ENCODE results near the gene RASA3. TPM values are rescaled to one million over a fixed set of nuclear protein-coding genes. Genes with fewer than 3 reads are reported as not detected.

The RASA3 gene
- total RNA-seq, 1 donor from 2014 or later, result 44.8 TPM

GRCh38 chr13:114027826-114028225 lies 104.6 kb downstream of the RASA3 start:
- Mint-ChIP-seq H3K27me3 (ENCODE audit: unreplicated experiment) (no peaks in the 10 kb centered on the region), H3K27ac (ENCODE audit: unreplicated experiment) (peak overlapping the region; percentile 84), H3K36me3 (ENCODE audit: unreplicated experiment) (peaks cover 8% of the 10 kb centered on the region), H3K4me3 (ENCODE audit: unreplicated experiment) (peak overlapping the region; percentile 4), H3K9me3 (ENCODE audit: unreplicated experiment) (no peaks in the 10 kb centered on the region), H3K4me1 (ENCODE audit: unreplicated experiment) (peaks cover 55% of the 10 kb centered on the region)
- TF ChIP-seq, protein P1, sequence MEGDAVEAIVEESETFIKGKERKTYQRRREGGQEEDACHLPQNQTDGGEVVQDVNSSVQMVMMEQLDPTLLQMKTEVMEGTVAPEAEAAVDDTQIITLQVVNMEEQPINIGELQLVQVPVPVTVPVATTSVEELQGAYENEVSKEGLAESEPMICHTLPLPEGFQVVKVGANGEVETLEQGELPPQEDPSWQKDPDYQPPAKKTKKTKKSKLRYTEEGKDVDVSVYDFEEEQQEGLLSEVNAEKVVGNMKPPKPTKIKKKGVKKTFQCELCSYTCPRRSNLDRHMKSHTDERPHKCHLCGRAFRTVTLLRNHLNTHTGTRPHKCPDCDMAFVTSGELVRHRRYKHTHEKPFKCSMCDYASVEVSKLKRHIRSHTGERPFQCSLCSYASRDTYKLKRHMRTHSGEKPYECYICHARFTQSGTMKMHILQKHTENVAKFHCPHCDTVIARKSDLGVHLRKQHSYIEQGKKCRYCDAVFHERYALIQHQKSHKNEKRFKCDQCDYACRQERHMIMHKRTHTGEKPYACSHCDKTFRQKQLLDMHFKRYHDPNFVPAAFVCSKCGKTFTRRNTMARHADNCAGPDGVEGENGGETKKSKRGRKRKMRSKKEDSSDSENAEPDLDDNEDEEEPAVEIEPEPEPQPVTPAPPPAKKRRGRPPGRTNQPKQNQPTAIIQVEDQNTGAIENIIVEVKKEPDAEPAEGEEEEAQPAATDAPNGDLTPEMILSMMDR (IDR thresholded peaks at IDR 0.05), result no peak
- no peak for DNase-seq (ENCODE audit: extremely low spot score, unreplicated experiment)

- Mint-ChIP-seq H3K27me3 (ENCODE audit: unreplicated experiment) (no peaks in the 10 kb centered on the region), H3K9me3 (ENCODE audit: unreplicated experiment) (no peaks in the 10 kb centered on the region), H3K27ac (ENCODE audit: unreplicated experiment) (peak overlapping the region; percentile 84), H3K4me3 (ENCODE audit: unreplicated experiment) (peak overlapping the region; percentile 46), H3K4me1 (ENCODE audit: unreplicated experiment) (peaks cover 52% of the 10 kb centered on the region), H3K36me3 (ENCODE audit: unreplicated experiment) (peaks cover 8% of the 10 kb centered on the region)
- TF ChIP-seq, protein P1 (IDR thresholded peaks at IDR 0.05), result no peak
- DNase-seq (ENCODE audit: extremely low spot score, unreplicated experiment), result no peak
Measured at GRCh38 chr13:114027046-114027715, 105.2 kb downstream of the RASA3 start.

DNA sequence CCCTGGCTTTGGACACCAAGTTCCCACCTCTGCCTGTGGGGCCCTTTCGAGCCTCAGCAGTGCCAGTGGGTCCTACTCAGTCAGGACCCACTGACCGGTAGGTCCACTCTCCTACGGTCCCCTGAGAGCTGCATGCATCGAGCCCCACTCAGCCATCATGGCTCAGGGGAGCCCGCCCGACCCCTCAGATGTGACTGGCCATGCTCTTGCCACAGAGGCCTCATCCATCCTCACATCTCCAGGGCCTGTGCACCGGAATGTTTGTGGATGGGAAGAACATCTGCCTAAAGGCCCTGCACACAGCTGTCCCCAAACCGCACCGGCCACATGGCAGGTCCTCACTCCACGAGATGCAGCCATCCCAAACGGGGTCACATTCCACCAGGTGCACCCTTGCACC lies 105.9 kb downstream of the RASA3 start:
- Mint-ChIP-seq H3K27me3 (ENCODE audit: unreplicated experiment) (no peaks in the 10 kb centered on the region), H3K36me3 (ENCODE audit: unreplicated experiment) (peaks cover 8% of the 10 kb centered on the region), H3K27ac (ENCODE audit: unreplicated experiment) (peak overlapping the region; percentile 84), H3K4me3 (ENCODE audit: unreplicated experiment) (peak overlapping the region; percentile 46), H3K4me1 (ENCODE audit: unreplicated experiment) (peaks cover 45% of the 10 kb centered on the region), H3K9me3 (ENCODE audit: unreplicated experiment) (no peaks in the 10 kb centered on the region)
- no peak for DNase-seq (ENCODE audit: extremely low spot score, unreplicated experiment)
- TF ChIP-seq, protein P1 (IDR thresholded peaks at IDR 0.05), result no peak

GRCh38 chr13:114025714-114026431 lies 106.5 kb downstream of the RASA3 start:
- no peak overlapping the region for H3K4me3 Mint-ChIP-seq (ENCODE audit: unreplicated experiment)
- H3K36me3 Mint-ChIP-seq (ENCODE audit: unreplicated experiment), result peaks cover 14% of the 10 kb centered on the region
- no peaks in the 10 kb centered on the region for H3K27me3 Mint-ChIP-seq (ENCODE audit: unreplicated experiment)
- H3K4me1 Mint-ChIP-seq (ENCODE audit: unreplicated experiment), result peaks cover 39% of the 10 kb centered on the region
- peak overlapping the region; percentile 84 for H3K27ac Mint-ChIP-seq (ENCODE audit: unreplicated experiment)
- no peak for DNase-seq (ENCODE audit: extremely low spot score, unreplicated experiment)
- no peaks in the 10 kb centered on the region for H3K9me3 Mint-ChIP-seq (ENCODE audit: unreplicated experiment)
- TF ChIP-seq, protein P1 (IDR thresholded peaks at IDR 0.05), result no peak

- Mint-ChIP-seq H3K4me3 (ENCODE audit: unreplicated experiment) (no peak overlapping the region), H3K4me1 (ENCODE audit: unreplicated experiment) (peaks cover 35% of the 10 kb centered on the region), H3K27ac (ENCODE audit: unreplicated experiment) (peak overlapping the region; percentile 84), H3K9me3 (ENCODE audit: unreplicated experiment) (no peaks in the 10 kb centered on the region), H3K36me3 (ENCODE audit: unreplicated experiment) (peaks cover 17% of the 10 kb centered on the region), H3K27me3 (ENCODE audit: unreplicated experiment) (no peaks in the 10 kb centered on the region)
- TF ChIP-seq, protein P1 (IDR thresholded peaks at IDR 0.05), result no peak
- no peak for DNase-seq (ENCODE audit: extremely low spot score, unreplicated experiment)
Measured at GRCh38 chr13:114025405-114025713, 107.1 kb downstream of the RASA3 start.
